Stomach (tissue), 9 donors: ENCODE data around the gene NAV1. TPM values are rescaled to one million over a fixed set of nuclear protein-coding genes. Genes with fewer than 3 reads are reported as not detected.

ENCODE experiments used
- DNase-seq, 2 donors: peaks; one replicate each; pipeline versions ENCODE4 v3.0.0 to v3.0.0-alpha.2; 2013 to 2019
- H3K27ac ChIP-seq, 5 donors: fragments of 200-600 bp in 4 of 5; sonication (generic) in 4 of 5; one replicate each; pipeline ENCODE4 v1.5.1; 2013 to 2019; ENCODE audit warnings: mild to moderate bottlenecking in 1 of 5, moderate library complexity in 1 of 5
- H3K27me3 ChIP-seq, 3 donors: fragments of 200-600 bp; sonication (generic); one replicate each; pipeline ENCODE4 v1.5.1; 2017 to 2019; ENCODE audit warnings: mixed run types in 1 of 3
- H3K36me3 ChIP-seq, 4 donors: fragments of 200-600 bp; sonication (generic); 1 replicate in 3 of 4; 2 replicates in 1 of 4; pipeline ENCODE4 v1.5.1; 2016 to 2019
- H3K4me1 ChIP-seq, 4 donors: fragments of 200-600 bp; sonication (generic); one replicate each; pipeline ENCODE4 v1.5.1; 2016 to 2019
- H3K4me3 ChIP-seq, 4 donors: fragments of 200-600 bp; sonication (generic) in 3 of 4; one replicate each; pipeline ENCODE4 v1.5.1; 2016 to 2019; ENCODE audit warnings: mild to moderate bottlenecking in 1 of 4
- H3K9me3 ChIP-seq, 4 donors: fragments of 200-600 bp; sonication (generic); one replicate each; pipeline ENCODE4 v1.5.1; 2016 to 2019
- EP300 ChIP-seq: sonication (generic); formaldehyde crosslinking; IDR thresholded peaks from one replicate; pipeline ENCODE4 v1.6.1; 2017; ENCODE audit warnings: antibody characterized with exemption
- POLR2A ChIP-seq, 4 donors: fragments of 450-650 bp; IDR thresholded peaks; one replicate each; pipeline ENCODE4 v1.6.1; 2016; ENCODE audit warnings: antibody characterized with exemption in 4 of 4, control low read depth in 2 of 4, mild to moderate bottlenecking in 1 of 4, moderate library complexity in 1 of 4
- POLR2AphosphoS5 ChIP-seq, 3 donors: sonication (generic); formaldehyde crosslinking; IDR thresholded peaks; one replicate each; pipeline ENCODE4 v1.6.1; 2016; ENCODE audit warnings: antibody characterized with exemption in 3 of 3
- WGBS, 5 donors: extraction: QIAGEN DNeasy Blood & Tissue Kit in 3 of 5; methylation state at CpG; one replicate each; pipeline versions ENCODE4 v1.1.5 to v1.1.7; 2013 to 2018; 5-methylcytosine and 5-hydroxymethylcytosine counted together
- intact Hi-C: fragments of 100-400 bp; cut with DNase I; formaldehyde crosslinking; loops from one replicate; pipeline ENCODE4 v1.15.1; 2023; ENCODE audit warnings: low total_unique reads
- polyA plus RNA-seq, 3 donors: library from polyadenylated mRNA; stranded (reverse); fragments of 200-250 nt; gene quantifications; one replicate each; pipeline ENCODE4 v1.2.3, GENCODE V29; 2013
- total RNA-seq, 5 donors: library from RNA; depleted of rRNA; stranded (reverse); fragments of >200 nt; gene quantifications; one replicate each; pipeline versions ENCODE4 v1.1.0 to v1.2.3, GENCODE V29; 2014 to 2016
- TF ChIP-seq, protein P1 (sequence below), 7 experiments: fragments of 450-650 bp in 4 of 7; fragments of 200-600 bp in 3 of 7; sonication (generic) in 3 of 7; IDR thresholded peaks; one replicate each; pipeline ENCODE4 v1.5.1; 2016 to 2019; ENCODE audit warnings: antibody characterized with exemption in 7 of 7, control low read depth in 2 of 7, mild to moderate bottlenecking in 1 of 7
- donor health status: healthy with polysubstance abuse.
- donor health status: Bipolar disorder and iron deficiency.
- donor health status: healthy.

The NAV1 gene
- total and polyA plus RNA-seq, 8 donors, result 3.0 to 33.0 (median 11.9) TPM

DNA sequence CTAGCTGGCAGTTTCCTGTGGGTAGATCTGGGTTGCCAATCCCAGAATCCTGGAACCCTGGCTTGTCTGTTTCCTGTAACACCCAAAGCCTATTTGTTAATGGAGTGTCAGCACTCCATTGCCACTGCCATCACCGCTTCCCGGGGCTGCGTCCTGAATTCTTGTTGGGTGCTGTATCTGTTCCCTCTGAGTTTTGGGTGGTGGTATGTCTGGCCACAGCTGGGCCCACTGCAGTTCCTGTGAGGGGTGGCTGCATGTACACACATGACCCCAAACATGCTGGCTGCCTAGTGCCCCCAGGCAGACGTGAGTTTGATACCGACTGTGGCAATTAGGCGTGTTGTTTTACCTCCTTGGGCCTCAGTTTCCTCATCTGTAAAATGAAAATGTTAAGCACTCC is 29.3 kb downstream of the NAV1 start:
- intact Hi-C loops, result no loop called here
- Histone ChIP-seq H3K4me3 (no peak overlapping the region), H3K36me3 (no peaks in the 10 kb centered on the region), H3K27ac (peak overlapping the region in 1 of 5 donors; percentile 22), H3K9me3 (no peaks in the 10 kb centered on the region), H3K4me1 (peaks cover 0 to 22% (median 7%) of the 10 kb centered on the region in 4 donors), H3K27me3 (no peaks in the 10 kb centered on the region)
- TF ChIP-seq POLR2A (IDR thresholded peaks at IDR 0.05) (no peak), POLR2AphosphoS5 (IDR thresholded peaks at IDR 0.05) (no peak), EP300 (no peak)
- TF ChIP-seq, protein P1, sequence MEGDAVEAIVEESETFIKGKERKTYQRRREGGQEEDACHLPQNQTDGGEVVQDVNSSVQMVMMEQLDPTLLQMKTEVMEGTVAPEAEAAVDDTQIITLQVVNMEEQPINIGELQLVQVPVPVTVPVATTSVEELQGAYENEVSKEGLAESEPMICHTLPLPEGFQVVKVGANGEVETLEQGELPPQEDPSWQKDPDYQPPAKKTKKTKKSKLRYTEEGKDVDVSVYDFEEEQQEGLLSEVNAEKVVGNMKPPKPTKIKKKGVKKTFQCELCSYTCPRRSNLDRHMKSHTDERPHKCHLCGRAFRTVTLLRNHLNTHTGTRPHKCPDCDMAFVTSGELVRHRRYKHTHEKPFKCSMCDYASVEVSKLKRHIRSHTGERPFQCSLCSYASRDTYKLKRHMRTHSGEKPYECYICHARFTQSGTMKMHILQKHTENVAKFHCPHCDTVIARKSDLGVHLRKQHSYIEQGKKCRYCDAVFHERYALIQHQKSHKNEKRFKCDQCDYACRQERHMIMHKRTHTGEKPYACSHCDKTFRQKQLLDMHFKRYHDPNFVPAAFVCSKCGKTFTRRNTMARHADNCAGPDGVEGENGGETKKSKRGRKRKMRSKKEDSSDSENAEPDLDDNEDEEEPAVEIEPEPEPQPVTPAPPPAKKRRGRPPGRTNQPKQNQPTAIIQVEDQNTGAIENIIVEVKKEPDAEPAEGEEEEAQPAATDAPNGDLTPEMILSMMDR (IDR thresholded peaks at IDR 0.05), result no peak
- no peak for DNase-seq
- 70 to 92% (median 84%) methylated on average over 6 of the region's 6 CpGs for WGBS, 5 donors

DNA sequence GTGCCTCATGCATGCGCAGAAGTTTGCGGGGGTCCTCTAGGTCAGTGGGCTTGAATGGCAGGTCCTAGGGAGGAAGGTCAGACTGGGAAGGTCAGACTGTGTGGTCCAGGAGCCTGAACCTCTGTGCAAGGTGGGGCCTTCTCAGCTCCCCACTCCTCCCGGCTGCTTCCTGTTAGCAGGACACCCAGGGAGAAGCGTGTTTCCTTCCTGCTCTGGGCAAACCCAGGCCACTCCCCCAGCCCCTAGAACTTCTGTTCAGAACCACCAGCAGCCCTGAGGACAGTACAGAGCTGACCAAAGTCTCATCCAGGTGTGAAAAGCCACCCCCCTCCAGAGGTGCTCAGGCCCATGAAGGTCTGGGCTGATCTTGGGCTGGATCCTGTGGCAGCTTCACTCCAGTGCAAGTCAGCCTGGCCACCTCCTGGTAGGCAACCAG is 29.9 kb downstream of the NAV1 start:
- Histone ChIP-seq H3K4me3 (no peak overlapping the region), H3K4me1 (peaks cover 0 to 22% (median 6%) of the 10 kb centered on the region in 4 donors), H3K27ac (no peak overlapping the region), H3K27me3 (no peaks in the 10 kb centered on the region), H3K36me3 (no peaks in the 10 kb centered on the region), H3K9me3 (no peaks in the 10 kb centered on the region)
- intact Hi-C loops, result no loop called here
- 66 to 85% (median 79%) methylated on average over 3 to 4 of the region's 4 CpGs for WGBS, 5 donors
- no peak for DNase-seq
- TF ChIP-seq POLR2AphosphoS5 (IDR thresholded peaks at IDR 0.05) (no peak), EP300 (no peak), POLR2A (IDR thresholded peaks at IDR 0.05) (no peak)
- TF ChIP-seq, protein P1 (IDR thresholded peaks at IDR 0.05), result no peak

DNA sequence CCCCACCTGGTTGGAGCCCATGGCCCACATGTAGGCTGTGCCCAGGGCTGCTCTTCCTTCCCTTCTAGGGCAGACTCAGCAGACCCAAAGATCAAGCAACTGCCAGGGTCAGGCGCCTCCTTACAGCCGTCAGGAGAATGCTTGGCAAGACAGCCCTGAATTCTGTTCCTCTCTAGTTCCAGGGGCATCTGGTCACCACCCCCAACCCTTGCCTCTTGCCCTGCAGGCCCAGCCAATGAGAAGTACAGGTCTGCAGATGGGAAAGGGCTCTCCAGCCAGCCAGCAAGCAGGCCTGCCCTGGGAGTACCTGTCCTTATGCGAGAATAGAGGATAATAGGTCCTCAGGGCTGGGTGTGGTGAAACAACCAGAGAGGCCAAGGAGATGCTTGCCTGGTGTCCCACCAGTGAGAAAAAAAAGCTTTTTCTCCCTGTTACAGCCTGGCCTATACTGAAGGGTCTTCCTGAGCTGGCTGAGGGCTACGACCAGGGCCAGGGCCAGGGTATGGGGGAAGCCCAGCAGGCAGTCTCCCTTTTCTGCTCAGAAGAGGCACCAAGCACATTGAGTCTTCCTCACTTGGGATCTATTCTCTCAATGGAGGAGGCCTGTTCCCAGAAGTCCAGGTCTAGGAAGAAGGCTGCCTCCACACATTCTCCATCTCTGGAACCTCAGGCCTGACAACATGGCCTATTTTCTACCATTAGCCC is 31.4 kb downstream of the NAV1 start:
- DNase-seq, result no peak
- Histone ChIP-seq H3K36me3 (no peaks in the 10 kb centered on the region), H3K27ac (peak overlapping the region in 4 of 5 donors; percentile 38 to 70 (median 53)), H3K4me1 (peaks cover 0 to 22% (median 6%) of the 10 kb centered on the region in 4 donors), H3K27me3 (no peaks in the 10 kb centered on the region), H3K4me3 (no peak overlapping the region), H3K9me3 (no peaks in the 10 kb centered on the region)
- TF ChIP-seq, protein P1 (IDR thresholded peaks at IDR 0.05), result no peak
- no peak for TF ChIP-seq POLR2AphosphoS5 (IDR thresholded peaks at IDR 0.05)
- TF ChIP-seq POLR2A (IDR thresholded peaks at IDR 0.05), result no peak
- TF ChIP-seq EP300, result no peak
- WGBS, 5 donors, result 87 to 92% (median 91%) methylated on average over 1 to 4 of the region's 4 CpGs
- intact Hi-C loops, result no loop called here

DNA sequence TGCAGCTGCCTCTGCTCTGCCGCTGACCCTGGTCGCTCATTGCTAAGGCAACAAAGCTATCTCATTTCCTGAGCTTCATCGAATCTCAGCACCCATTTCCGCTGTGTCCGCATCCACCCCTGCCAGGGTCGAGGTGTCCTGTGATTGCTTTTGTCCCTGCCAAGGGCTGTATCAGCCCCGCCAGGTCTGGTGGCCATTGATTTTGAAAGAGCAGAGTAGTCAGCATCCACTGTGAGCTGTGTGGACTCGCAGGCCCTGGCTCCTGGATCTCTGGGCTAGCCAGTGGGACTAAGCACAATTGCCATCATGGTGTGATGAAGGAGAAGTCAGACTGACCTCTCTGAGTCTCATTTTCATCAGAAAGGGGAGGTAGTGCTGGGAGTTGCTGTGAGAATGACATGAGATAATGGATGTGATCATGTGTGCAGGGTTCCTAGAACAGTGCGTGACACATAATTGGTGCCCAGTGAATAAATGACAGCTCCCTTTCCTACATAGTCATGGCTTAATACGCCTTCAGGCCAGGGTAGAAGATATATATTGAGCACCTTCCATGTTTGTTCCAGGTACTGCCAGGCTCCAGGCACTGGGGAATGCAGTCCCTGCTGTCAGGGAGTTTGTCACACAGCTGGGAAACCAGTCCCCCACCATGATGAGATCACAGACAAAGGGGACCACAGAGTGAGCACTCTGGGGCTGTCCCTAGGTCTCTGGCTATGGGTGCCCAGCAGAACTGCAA is 32.1 kb downstream of the NAV1 start:
- no peak for DNase-seq
- TF ChIP-seq EP300 (no peak), POLR2AphosphoS5 (IDR thresholded peaks at IDR 0.05) (no peak), POLR2A (IDR thresholded peaks at IDR 0.05) (no peak)
- TF ChIP-seq, protein P1 (IDR thresholded peaks at IDR 0.05), result no peak
- peak overlapping the region; percentile 13 to 70 (median 46) for H3K27ac ChIP-seq
- H3K27me3 ChIP-seq, result no peaks in the 10 kb centered on the region
- H3K9me3 ChIP-seq, result no peaks in the 10 kb centered on the region
- no peaks in the 10 kb centered on the region for H3K36me3 ChIP-seq
- no peak overlapping the region for H3K4me3 ChIP-seq
- peaks cover 0 to 22% (median 6%) of the 10 kb centered on the region in 4 donors for H3K4me1 ChIP-seq
- WGBS, 5 donors, result 59 to 68% (median 63%) methylated on average over 8 to 10 of the region's 10 CpGs
- intact Hi-C loops, result no loop called here
